ENCODE results near the gene WARS2.

DNA sequence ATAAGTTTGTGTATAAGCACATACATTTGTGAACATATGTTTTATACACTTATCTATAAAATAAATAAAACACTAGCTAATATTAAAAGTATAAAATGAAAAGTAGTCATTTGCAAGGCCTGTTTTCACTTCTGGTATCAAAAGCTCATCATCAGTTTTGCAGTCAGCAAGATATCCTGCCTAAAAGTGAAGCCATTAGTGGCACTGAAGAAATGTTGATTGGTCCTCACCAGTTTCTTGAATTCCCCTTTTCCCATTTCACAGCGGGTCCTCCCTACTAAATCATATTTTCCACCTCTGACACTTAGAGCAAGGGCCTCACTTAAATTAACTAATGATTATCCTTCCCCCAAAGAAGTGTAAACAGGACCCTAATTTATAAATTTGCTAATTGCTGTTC is 159.0 kb downstream of the WARS2 start:
- TF ChIP-seq, protein P1, sequence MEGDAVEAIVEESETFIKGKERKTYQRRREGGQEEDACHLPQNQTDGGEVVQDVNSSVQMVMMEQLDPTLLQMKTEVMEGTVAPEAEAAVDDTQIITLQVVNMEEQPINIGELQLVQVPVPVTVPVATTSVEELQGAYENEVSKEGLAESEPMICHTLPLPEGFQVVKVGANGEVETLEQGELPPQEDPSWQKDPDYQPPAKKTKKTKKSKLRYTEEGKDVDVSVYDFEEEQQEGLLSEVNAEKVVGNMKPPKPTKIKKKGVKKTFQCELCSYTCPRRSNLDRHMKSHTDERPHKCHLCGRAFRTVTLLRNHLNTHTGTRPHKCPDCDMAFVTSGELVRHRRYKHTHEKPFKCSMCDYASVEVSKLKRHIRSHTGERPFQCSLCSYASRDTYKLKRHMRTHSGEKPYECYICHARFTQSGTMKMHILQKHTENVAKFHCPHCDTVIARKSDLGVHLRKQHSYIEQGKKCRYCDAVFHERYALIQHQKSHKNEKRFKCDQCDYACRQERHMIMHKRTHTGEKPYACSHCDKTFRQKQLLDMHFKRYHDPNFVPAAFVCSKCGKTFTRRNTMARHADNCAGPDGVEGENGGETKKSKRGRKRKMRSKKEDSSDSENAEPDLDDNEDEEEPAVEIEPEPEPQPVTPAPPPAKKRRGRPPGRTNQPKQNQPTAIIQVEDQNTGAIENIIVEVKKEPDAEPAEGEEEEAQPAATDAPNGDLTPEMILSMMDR (IDR thresholded peaks at IDR 0.05; ENCODE audit: low read length): no peak
- TF ChIP-seq EZH2 (IDR thresholded peaks at IDR 0.05; ENCODE audit: borderline replicate concordance, low read length): no peak

All from OCI-LY1 (cell line).